GM18867 (cell line): ENCODE results near the gene PGPEP1.
A peak's percentile ranks its signal among the peaks of the same experiment; 100 is the strongest.

Experiments used
- ATAC-seq: cut with Tn5 transposase; IDR thresholded peaks from one replicate; pipeline ENCODE4 v1.9.1; 2021; ENCODE audit warnings: mild to moderate bottlenecking, moderate library complexity; ENCODE audit not compliant: unreplicated experiment

The PGPEP1 gene

GRCh38 chr19:18417250-18418028 is 77.0 kb downstream of the PGPEP1 start:
- ATAC-seq: no peak

- ATAC-seq: no peak
Observed at GRCh38 chr19:18418029-18418482, 77.7 kb downstream of the PGPEP1 start.

GRCh38 chr19:18418483-18419194 is 78.2 kb downstream of the PGPEP1 start:
- no peak for ATAC-seq

- ATAC-seq: peak; percentile 49
Observed at GRCh38 chr19:18419195-18419698, 78.8 kb downstream of the PGPEP1 start, which contains the start of gene SSBP4. SSBP4 (plus strand) TSS chr19:18419398; CDS start chr19:18419649, 251 bp downstream.
